Measurements from ENCODE around the gene KIF3C. TPM values are rescaled to one million over a fixed set of nuclear protein-coding genes. Genes with fewer than 3 reads are reported as not detected.

Gene KIF3C
- total and polyA plus RNA-seq, 2 of the 4 experiments (the other 2 are of a cell fraction), result 8.3 to 15.4 TPM

DNA sequence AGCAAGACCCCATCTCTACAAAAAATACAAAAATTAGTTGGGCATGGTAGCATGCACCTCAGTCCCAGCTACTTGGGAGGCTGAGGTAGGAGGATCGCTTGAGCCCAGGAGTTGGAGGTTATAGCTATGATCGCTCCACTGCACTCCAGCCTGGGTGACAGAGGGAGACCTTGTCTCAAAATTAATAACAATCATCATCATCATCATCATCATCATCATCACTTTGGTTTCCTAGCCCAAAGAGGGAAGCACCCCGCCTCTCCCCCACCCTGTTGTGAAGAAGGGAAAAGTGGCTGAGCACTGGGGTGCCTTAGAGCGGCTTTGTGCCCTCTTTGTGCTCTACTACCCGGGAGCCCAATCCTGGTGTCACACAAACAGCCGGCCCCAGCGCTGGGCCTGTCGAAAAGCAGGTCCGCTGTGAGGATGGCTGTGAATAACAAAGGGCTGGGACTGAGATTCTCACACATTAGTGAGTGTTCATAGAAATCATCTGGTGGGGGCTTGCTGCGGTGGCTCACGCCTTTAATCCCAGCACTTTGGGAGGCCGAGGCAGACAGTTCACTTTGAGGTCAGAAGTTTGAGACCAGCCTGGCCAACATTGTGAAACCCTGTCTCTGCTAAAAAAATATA, 61.4 kb downstream of the KIF3C start:
- dilution Hi-C loops (cut with HindIII; ENCODE audit: low sequenced_read_pairs, unreplicated experiment), result no loop called here
- no peaks in the 10 kb centered on the region for H3K9me3 ChIP-seq (ENCODE audit: control insufficient read depth, insufficient read depth, low read length)
- H2AK5ac ChIP-seq (ENCODE audit: low read depth, low read length), result no peak overlapping the region

More for the DNA sequence above, 61.4 kb downstream of the KIF3C start:
- peaks cover 23% of the 10 kb centered on the region for H3K27me3 ChIP-seq (ENCODE audit: control insufficient read depth, insufficient read depth, low read length)
- no peak overlapping the region for H3K56ac ChIP-seq (ENCODE audit: extremely low read depth, insufficient read depth, low read length)
- WGBS, 2 experiments (ENCODE audit: extremely low coverage in 2 of 2, insufficient read length in 1 of 2), result 40% methylated on average over 1 of the region's 12 CpGs; no CpG with 5 or more reads in 1 of the 2 experiments
- H3K4me3 ChIP-seq (ENCODE audit: insufficient read depth, low read depth, low read length), result no peak overlapping the region
- H2BK5ac ChIP-seq (ENCODE audit: low read depth, low read length, poor library complexity, severe bottlenecking), result no peak overlapping the region
- H3K4me2 ChIP-seq (ENCODE audit: low read depth, low read length), result no peak overlapping the region
- no peak overlapping the region for H3K18ac ChIP-seq (ENCODE audit: low read depth, low read length)
- no peaks in the 10 kb centered on the region for H3K36me3 ChIP-seq (ENCODE audit: control insufficient read depth, insufficient read depth, low read length)
- H2BK20ac ChIP-seq (ENCODE audit: low read depth, low read length), result no peak overlapping the region
- intact Hi-C loops (cut with micrococcal nuclease) (no loop called here), in situ Hi-C loops (cut with MboI; ENCODE audit: low sequenced_read_pairs) (no loop called here)
- ChIA-PET CTCF (no interaction called here), POLR2A (ENCODE audit: unreplicated experiment) (interaction anchor here (0.6 kb wide), 1 partner anchor 147 kb away, joined by 4 read pairs; no protein-coding TSS in a partner anchor)
- H4K20me1 ChIP-seq (ENCODE audit: insufficient read depth, low read length), result 0 out of 2 replicates have a peak, but pooled peaks cover 3% of the 10 kb centered on the region
- H2BK120ac ChIP-seq (ENCODE audit: low read depth, low read length), result no peak overlapping the region
- peak overlapping the region; percentile 17; the same call in 1 of the 2 replicates for H3K27ac ChIP-seq (ENCODE audit: insufficient read depth, low read length)
- no peak for DNase-seq
- no peak overlapping the region for H4K8ac ChIP-seq (ENCODE audit: low read depth in 2 of 2, low read length in 2 of 2)
- H3K79me1 ChIP-seq (ENCODE audit: low read depth in 1 of 2, low read length in 2 of 2), result no peaks in the 10 kb centered on the region
- no TSS peak for BruUV-seq (replicated peaks)
- H2AFZ ChIP-seq (replicated peaks; ENCODE audit: low read length, poor library complexity), result no peak overlapping the region
- no peak overlapping the region for H2BK15ac ChIP-seq (ENCODE audit: low read depth, low read length)
- H3K9ac ChIP-seq (ENCODE audit: low read depth, low read length), result no peak overlapping the region
- no peak overlapping the region for H3K23ac ChIP-seq (ENCODE audit: low read depth, low read length)
- no peak overlapping the region for H4K5ac ChIP-seq (ENCODE audit: low read depth, low read length)
- ATAC-seq (ENCODE audit: low read depth), result no peak
- H4K91ac ChIP-seq (ENCODE audit: insufficient read depth, low read depth, low read length), result no peak overlapping the region
- TF ChIP-seq, protein P1, sequence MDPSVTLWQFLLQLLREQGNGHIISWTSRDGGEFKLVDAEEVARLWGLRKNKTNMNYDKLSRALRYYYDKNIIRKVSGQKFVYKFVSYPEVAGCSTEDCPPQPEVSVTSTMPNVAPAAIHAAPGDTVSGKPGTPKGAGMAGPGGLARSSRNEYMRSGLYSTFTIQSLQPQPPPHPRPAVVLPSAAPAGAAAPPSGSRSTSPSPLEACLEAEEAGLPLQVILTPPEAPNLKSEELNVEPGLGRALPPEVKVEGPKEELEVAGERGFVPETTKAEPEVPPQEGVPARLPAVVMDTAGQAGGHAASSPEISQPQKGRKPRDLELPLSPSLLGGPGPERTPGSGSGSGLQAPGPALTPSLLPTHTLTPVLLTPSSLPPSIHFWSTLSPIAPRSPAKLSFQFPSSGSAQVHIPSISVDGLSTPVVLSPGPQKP (IDR thresholded peaks at IDR 0.05; ENCODE audit: borderline replicate concordance, low read depth, low read length), result no peak
- TF ChIP-seq BHLHE40 (IDR thresholded peaks at IDR 0.05; ENCODE audit: low read depth, low read length) (no peak), POLR2A (IDR thresholded peaks at IDR 0.05; ENCODE audit: low read depth, low read length) (no peak), CHD1 (IDR thresholded peaks at IDR 0.05; ENCODE audit: low read depth, low read length) (no peak), FOS (IDR thresholded peaks at IDR 0.05; ENCODE audit: low read depth, low read length) (no peak), SMC3 (IDR thresholded peaks at IDR 0.05; ENCODE audit: low read depth, low read length) (no peak), NFE2L2 (IDR thresholded peaks at IDR 0.05; ENCODE audit: low read depth, low read length) (no peak), RAD21 (IDR thresholded peaks at IDR 0.05; ENCODE audit: low read length) (no peak), RCOR1 (IDR thresholded peaks at IDR 0.05; ENCODE audit: insufficient replicate concordance, low read length) (no peak), RFX5 (IDR thresholded peaks at IDR 0.05; ENCODE audit: low read depth, low read length) (no peak), CEBPB (IDR thresholded peaks at IDR 0.05; ENCODE audit: low read depth, low read length) (no peak), MXI1 (IDR thresholded peaks at IDR 0.05; ENCODE audit: borderline replicate concordance, low read depth, low read length) (no peak), MAFK (IDR thresholded peaks at IDR 0.05; ENCODE audit: low read depth, low read length) (no peak), MAZ (IDR thresholded peaks at IDR 0.05; ENCODE audit: borderline replicate concordance, low read depth, low read length) (no peak)
- TF ChIP-seq, protein P2, sequence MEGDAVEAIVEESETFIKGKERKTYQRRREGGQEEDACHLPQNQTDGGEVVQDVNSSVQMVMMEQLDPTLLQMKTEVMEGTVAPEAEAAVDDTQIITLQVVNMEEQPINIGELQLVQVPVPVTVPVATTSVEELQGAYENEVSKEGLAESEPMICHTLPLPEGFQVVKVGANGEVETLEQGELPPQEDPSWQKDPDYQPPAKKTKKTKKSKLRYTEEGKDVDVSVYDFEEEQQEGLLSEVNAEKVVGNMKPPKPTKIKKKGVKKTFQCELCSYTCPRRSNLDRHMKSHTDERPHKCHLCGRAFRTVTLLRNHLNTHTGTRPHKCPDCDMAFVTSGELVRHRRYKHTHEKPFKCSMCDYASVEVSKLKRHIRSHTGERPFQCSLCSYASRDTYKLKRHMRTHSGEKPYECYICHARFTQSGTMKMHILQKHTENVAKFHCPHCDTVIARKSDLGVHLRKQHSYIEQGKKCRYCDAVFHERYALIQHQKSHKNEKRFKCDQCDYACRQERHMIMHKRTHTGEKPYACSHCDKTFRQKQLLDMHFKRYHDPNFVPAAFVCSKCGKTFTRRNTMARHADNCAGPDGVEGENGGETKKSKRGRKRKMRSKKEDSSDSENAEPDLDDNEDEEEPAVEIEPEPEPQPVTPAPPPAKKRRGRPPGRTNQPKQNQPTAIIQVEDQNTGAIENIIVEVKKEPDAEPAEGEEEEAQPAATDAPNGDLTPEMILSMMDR (conservative IDR thresholded peaks at IDR 0.05; ENCODE audit: low read depth, low read length), result no peak
- TF ChIP-seq, protein P3, sequence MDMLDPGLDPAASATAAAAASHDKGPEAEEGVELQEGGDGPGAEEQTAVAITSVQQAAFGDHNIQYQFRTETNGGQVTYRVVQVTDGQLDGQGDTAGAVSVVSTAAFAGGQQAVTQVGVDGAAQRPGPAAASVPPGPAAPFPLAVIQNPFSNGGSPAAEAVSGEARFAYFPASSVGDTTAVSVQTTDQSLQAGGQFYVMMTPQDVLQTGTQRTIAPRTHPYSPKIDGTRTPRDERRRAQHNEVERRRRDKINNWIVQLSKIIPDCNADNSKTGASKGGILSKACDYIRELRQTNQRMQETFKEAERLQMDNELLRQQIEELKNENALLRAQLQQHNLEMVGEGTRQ (IDR thresholded peaks at IDR 0.05; ENCODE audit: low read depth, low read length), result no peak
- no peaks in the 10 kb centered on the region; the same call in 1 of the 2 replicates for H3K4me1 ChIP-seq (ENCODE audit: control insufficient read depth, insufficient read depth, low read length)
- H3K9me1 ChIP-seq (ENCODE audit: insufficient read depth, low read length), result no peaks in the 10 kb centered on the region
- no peak overlapping the region for H3K14ac ChIP-seq (replicated peaks; ENCODE audit: low read depth, low read length)
- no peak overlapping the region for H3K4ac ChIP-seq (ENCODE audit: low read depth, low read length)
- no peak overlapping the region for H2AK9ac ChIP-seq (replicated peaks; ENCODE audit: low read depth, low read length, poor library complexity)

Data from IMR-90 (cell line).